ENCODE results near the gene CENPO. TPM values are rescaled to one million over a fixed set of nuclear protein-coding genes. Genes with fewer than 3 reads are reported as not detected.

Gene CENPO
- total RNA-seq, 1 donor: 26.3 TPM

DNA sequence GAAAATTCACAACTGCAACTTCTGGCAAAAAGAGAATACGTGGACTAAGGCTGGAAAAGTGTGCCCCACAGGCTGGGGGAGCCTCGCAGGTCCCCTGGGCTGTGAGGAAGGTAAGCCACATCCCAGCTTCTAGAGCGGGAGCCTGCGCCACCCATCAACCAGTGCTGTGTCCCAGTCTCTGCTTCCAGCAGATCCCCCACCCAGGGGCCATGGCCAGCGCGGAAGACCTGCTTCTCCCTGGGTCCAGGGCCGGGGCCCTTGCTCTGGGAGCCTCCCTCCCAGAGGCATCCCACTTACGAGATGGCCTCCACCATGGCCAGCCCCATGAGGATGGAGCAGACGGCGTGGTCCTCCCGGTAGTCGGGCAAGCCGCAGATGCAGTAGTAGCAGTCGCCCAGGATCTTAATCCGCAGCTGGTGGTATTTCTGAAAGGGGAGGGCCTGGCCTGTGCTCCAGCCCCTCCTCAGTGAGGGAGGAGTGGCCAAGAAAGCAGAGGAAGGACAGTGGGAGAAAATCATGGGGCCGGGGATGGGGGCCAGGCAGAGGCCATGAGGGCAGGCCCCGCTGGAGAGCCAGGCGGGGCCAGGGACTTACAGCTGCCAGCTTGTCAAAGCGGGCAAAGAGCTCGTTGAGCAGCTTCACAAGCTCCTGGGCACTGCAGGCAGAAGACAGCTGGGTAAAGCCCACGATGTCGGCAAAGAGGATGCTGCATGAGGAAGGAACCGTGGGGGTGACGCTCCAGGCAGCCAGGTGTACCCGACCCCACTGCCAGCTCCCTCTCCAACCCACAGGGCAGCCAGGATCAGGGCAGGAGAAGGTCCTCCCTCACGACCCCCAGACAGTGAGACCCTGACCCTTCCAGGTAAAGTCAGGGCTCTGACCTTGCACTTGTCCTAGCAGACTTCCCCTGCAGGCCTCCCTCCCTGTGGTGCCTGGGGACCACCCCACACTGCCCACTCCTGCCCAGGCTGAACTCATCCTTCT is 48.0 kb downstream of the CENPO start:
- TF ChIP-seq, protein P1, sequence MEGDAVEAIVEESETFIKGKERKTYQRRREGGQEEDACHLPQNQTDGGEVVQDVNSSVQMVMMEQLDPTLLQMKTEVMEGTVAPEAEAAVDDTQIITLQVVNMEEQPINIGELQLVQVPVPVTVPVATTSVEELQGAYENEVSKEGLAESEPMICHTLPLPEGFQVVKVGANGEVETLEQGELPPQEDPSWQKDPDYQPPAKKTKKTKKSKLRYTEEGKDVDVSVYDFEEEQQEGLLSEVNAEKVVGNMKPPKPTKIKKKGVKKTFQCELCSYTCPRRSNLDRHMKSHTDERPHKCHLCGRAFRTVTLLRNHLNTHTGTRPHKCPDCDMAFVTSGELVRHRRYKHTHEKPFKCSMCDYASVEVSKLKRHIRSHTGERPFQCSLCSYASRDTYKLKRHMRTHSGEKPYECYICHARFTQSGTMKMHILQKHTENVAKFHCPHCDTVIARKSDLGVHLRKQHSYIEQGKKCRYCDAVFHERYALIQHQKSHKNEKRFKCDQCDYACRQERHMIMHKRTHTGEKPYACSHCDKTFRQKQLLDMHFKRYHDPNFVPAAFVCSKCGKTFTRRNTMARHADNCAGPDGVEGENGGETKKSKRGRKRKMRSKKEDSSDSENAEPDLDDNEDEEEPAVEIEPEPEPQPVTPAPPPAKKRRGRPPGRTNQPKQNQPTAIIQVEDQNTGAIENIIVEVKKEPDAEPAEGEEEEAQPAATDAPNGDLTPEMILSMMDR (IDR thresholded peaks at IDR 0.05; ENCODE audit: insufficient read depth, low read depth, low read length): no peak
- no peak for DNase-seq (ENCODE audit: low read depth)
- H3K4me3 ChIP-seq (ENCODE audit: low read depth, low read length): no peak overlapping the region

DNA sequence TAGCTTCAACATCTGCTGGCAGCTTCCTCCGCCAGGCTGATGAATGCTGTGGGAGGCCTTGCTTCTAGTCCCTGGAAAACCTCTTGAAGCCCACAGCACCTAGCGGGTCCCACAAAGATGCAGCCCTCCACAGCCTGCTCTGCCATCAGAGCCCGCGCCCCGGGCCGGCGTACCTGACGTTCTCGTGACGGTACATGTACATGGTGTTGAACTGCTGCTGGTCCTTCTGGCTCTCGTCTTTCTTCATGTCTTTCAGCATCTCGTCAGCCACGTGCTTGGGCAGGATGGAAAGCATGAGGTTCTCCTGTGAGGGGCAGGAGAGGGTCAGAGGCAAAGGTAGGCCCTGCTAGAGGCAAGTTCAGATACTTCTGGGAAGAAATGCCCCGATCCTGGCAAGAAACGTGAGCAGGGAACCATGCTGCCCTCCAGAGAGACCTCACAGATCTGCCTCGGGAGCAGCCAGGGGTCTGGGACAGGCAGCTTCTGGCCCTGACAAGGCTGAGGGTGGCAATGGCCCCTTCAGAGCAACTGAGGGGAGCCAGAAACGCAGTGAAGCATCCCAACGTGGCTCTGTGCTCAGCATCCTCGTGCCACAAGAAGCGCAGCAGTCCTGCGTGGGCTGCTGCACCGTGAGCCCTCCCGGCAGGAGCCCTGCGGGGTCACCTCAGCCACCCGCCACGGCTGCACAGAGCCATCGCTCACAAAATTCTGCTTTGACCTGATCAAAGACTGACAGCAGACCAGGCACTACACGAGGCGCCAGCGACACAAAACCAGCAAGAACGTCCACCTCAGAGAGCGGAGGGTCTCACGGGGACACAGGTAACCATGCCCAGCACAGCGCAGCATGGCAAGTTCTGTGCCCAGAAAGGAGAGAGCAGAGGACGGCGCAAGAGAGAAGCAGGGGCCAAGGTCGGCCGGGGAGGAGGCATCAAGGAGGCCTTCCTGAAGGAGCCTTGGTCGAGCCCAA is 49.1 kb downstream of the CENPO start:
- H3K4me3 ChIP-seq (ENCODE audit: low read depth, low read length): no peak overlapping the region
- TF ChIP-seq, protein P1 (IDR thresholded peaks at IDR 0.05; ENCODE audit: insufficient read depth, low read depth, low read length): no peak
- DNase-seq (ENCODE audit: low read depth): no peak

DNA sequence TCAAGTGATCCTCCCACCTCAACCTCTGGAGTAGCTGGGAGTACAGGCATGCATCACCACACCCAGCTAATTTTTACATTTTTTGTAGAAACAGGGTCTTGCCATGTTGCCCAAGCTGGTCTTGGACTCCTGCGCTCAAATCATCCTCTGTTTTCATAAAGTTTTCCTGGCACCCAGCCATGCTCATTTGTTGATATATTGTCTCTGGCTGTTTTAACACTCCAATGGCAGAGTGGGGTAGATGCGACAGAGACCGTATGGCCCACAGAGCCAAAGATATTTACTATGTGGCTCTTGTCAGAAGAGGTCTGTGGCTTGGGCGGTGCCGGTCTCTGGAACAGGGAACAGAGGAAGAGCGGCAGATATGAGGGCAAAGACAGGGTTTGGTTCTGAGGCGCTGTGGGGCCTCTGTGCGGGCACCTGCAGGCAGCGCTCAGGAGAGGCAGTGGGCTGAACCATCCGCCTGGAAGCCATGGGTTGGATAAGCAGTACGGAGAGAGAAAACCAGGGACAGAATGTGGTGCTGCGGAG is 50.2 kb downstream of the CENPO start:
- TF ChIP-seq, protein P1 (IDR thresholded peaks at IDR 0.05; ENCODE audit: insufficient read depth, low read depth, low read length): no peak
- H3K4me3 ChIP-seq (ENCODE audit: low read depth, low read length): no peak overlapping the region
- DNase-seq (ENCODE audit: low read depth): no peak

DNA sequence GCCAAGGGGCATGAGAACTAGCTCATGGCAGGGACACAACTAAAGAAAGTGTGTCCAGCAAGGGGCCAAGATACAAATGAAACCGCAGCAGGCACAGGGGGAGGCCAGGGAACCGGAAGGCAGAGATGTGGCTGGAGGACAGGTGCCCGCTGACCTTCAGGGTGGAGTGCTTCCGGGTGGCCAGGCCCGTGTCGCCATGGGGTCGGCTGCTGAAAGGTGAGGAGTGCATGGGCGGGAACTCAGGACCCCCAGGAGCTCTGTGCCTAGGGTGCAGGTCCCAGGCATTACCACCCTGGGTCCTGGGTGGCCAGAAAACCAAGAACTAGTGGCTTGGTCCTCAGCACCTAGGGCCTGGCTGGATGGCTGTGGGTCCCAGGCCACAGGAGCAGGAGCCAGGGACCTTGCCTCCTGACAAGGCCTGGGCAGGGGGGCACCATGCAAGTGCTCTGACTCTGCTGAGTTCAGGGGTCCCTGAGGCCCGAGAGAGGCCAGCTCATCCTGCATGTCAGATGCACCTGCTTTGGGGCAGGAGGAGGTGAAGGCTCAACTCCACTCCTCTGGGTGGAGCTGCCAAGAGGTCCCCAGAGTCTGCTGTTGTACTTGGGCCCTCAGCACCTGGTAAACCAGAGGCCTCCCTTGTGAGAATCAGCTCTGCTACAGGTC is 50.9 kb downstream of the CENPO start:
- DNase-seq (ENCODE audit: low read depth): no peak
- no peak overlapping the region for H3K4me3 ChIP-seq (ENCODE audit: low read depth, low read length)
- TF ChIP-seq, protein P1 (IDR thresholded peaks at IDR 0.05; ENCODE audit: insufficient read depth, low read depth, low read length): no peak

DNA sequence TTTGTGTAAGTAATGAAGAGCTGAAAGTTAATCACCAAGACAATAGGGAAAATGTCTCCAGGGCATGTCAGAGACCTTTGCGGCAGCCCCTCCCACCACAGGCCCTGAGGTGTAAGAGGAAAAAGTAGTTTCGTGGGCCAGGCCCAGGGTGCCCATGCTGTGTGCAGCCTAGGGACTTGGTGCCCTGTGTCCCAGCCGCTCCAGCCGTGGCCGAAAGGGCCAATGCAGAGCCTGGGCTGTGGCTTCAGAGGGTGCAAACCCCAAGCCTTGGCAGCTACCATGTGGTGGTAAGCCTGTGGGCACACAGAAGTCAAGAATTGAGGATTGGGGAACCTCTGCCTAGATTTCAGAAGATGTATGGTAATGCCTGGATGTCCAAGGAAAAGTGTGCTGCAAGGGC is 52.5 kb downstream of the CENPO start:
- H3K4me3 ChIP-seq (ENCODE audit: low read depth, low read length): no peak overlapping the region
- TF ChIP-seq, protein P1 (IDR thresholded peaks at IDR 0.05; ENCODE audit: insufficient read depth, low read depth, low read length): no peak
- DNase-seq (ENCODE audit: low read depth): no peak

DNA sequence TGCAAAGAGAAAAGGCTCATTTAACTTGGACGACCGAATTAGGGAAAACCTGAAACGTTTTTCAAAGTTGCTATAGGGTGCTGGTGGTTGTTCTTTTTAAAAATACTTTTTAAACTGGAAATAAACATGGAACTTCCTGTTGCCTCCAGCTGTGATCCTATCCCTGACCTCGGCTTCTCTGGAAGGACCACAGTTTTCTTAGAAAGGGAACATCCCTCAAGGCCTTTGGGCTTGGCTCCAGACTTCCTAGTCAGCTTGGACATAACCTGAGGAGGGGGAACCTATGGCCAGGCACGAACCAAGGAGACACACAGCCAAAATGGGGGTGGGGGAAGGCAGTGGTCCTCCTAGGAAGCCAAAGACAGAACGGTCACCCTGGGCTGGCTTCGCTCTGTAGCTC is 57.7 kb downstream of the CENPO start:
- no peak for DNase-seq (ENCODE audit: low read depth)
- H3K4me3 ChIP-seq (ENCODE audit: low read depth, low read length): no peak overlapping the region
- TF ChIP-seq, protein P1 (IDR thresholded peaks at IDR 0.05; ENCODE audit: insufficient read depth, low read depth, low read length): no peak
